ENCODE results near the gene NMBR. TPM values are rescaled to one million over a fixed set of nuclear protein-coding genes. Genes with fewer than 3 reads are reported as not detected.

Gene NMBR
- total RNA-seq, 1 donor: not detected

- no peaks in the 10 kb centered on the region for H3K27me3 ChIP-seq (ENCODE audit: insufficient read depth, low read length)
- peak overlapping the region; percentile 54 for H3K27ac ChIP-seq (ENCODE audit: low read depth, low read length)
- no peaks in the 10 kb centered on the region for H3K9me3 ChIP-seq (ENCODE audit: low read depth, low read length)
- no peaks in the 10 kb centered on the region for H3K36me3 ChIP-seq (ENCODE audit: insufficient read depth, low read length)
- H3K4me3 ChIP-seq (ENCODE audit: insufficient read depth, low read length): no peak overlapping the region
- H3K79me2 ChIP-seq (ENCODE audit: insufficient read depth, low read length): peaks cover 87% of the 10 kb centered on the region
- H3K4me2 ChIP-seq (ENCODE audit: insufficient read depth, low read length): peak overlapping the region; percentile 55
- peaks cover 30% of the 10 kb centered on the region for H3K4me1 ChIP-seq (ENCODE audit: insufficient read depth, low read length)
- no peaks in the 10 kb centered on the region for H4K20me1 ChIP-seq (ENCODE audit: insufficient read depth, low read length)
- H2AFZ ChIP-seq (ENCODE audit: low read length): no peak overlapping the region
- peak; percentile 50 for DNase-seq (ENCODE audit: insufficient read length, low spot score, missing footprints)
- TF ChIP-seq CTCF (IDR thresholded peaks at IDR 0.05; ENCODE audit: extremely low read depth, low read depth, low read length): peak; percentile 48
Measured at GRCh38 chr6:142155895-142156757, 9.2 kb upstream of the NMBR start.

- Histone ChIP-seq H3K9me3 (ENCODE audit: low read depth, low read length) (no peaks in the 10 kb centered on the region), H2AFZ (ENCODE audit: low read length) (no peak overlapping the region), H3K4me1 (ENCODE audit: insufficient read depth, low read length) (peaks cover 30% of the 10 kb centered on the region), H3K4me2 (ENCODE audit: insufficient read depth, low read length) (peak overlapping the region; percentile 15), H4K20me1 (ENCODE audit: insufficient read depth, low read length) (no peaks in the 10 kb centered on the region), H3K27me3 (ENCODE audit: insufficient read depth, low read length) (no peaks in the 10 kb centered on the region), H3K4me3 (ENCODE audit: insufficient read depth, low read length) (no peak overlapping the region), H3K27ac (ENCODE audit: low read depth, low read length) (peak overlapping the region; percentile 20), H3K79me2 (ENCODE audit: insufficient read depth, low read length) (peaks cover 87% of the 10 kb centered on the region), H3K36me3 (ENCODE audit: insufficient read depth, low read length) (no peaks in the 10 kb centered on the region)
- no peak for TF ChIP-seq CTCF (IDR thresholded peaks at IDR 0.05; ENCODE audit: extremely low read depth, low read depth, low read length)
- DNase-seq (ENCODE audit: insufficient read length, low spot score, missing footprints): peak; percentile 71
Measured at GRCh38 chr6:142155091-142155490, 8.2 kb upstream of the NMBR start.

GRCh38 chr6:142154336-142154735 is 7.4 kb upstream of the NMBR start:
- Histone ChIP-seq H3K4me2 (ENCODE audit: insufficient read depth, low read length) (no peak overlapping the region), H3K79me2 (ENCODE audit: insufficient read depth, low read length) (peaks cover 88% of the 10 kb centered on the region), H4K20me1 (ENCODE audit: insufficient read depth, low read length) (no peaks in the 10 kb centered on the region)

More at GRCh38 chr6:142154336-142154735, 7.4 kb upstream of the NMBR start:
- Histone ChIP-seq H3K27ac (ENCODE audit: low read depth, low read length) (peak overlapping the region; percentile 22), H2AFZ (ENCODE audit: low read length) (no peak overlapping the region), H3K4me1 (ENCODE audit: insufficient read depth, low read length) (peaks cover 30% of the 10 kb centered on the region), H3K36me3 (ENCODE audit: insufficient read depth, low read length) (no peaks in the 10 kb centered on the region), H3K4me3 (ENCODE audit: insufficient read depth, low read length) (no peak overlapping the region), H3K27me3 (ENCODE audit: insufficient read depth, low read length) (no peaks in the 10 kb centered on the region), H3K9me3 (ENCODE audit: low read depth, low read length) (no peaks in the 10 kb centered on the region)
- no peak for DNase-seq (ENCODE audit: insufficient read length, low spot score, missing footprints)
- no peak for TF ChIP-seq CTCF (IDR thresholded peaks at IDR 0.05; ENCODE audit: extremely low read depth, low read depth, low read length)

All from osteoblast (primary cell).